Large intestine (tissue), 12 donors: ENCODE data around the gene SPDYE1. TPM values are rescaled to one million over a fixed set of nuclear protein-coding genes. Genes with fewer than 3 reads are reported as not detected.
"Not testable (repeated sequence)": the region's sequence is repeated elsewhere in the genome, so short reads cannot be mapped to it uniquely, and the experiment has no call there.

Experiments used
- DNase-seq, 2 donors: peaks; one replicate each; pipeline versions ENCODE4 v3.0.0 to v3.0.0-alpha.2; 2013
- H3K27ac ChIP-seq: one replicate; pipeline ENCODE4 v1.5.1; 2013; ENCODE audit warnings: low read length
- H3K27me3 ChIP-seq: 2 replicates; pipeline ENCODE4 v1.6.1; 2013; ENCODE audit warnings: low read length; ENCODE audit not compliant: control insufficient read depth, insufficient read depth
- H3K36me3 ChIP-seq: 2 replicates; pipeline ENCODE4 v1.6.1; 2013; ENCODE audit warnings: low read length; ENCODE audit not compliant: control insufficient read depth, insufficient read depth
- H3K4me1 ChIP-seq: one replicate; pipeline ENCODE4 v1.6.1; 2013; ENCODE audit warnings: low read length; ENCODE audit not compliant: control insufficient read depth, insufficient read depth
- H3K4me3 ChIP-seq: one replicate; pipeline ENCODE4 v1.5.1; 2013; ENCODE audit warnings: low read length
- H3K9me3 ChIP-seq: one replicate; pipeline ENCODE4 v1.6.1; 2013; ENCODE audit warnings: mild to moderate bottlenecking, low read depth, low read length, moderate library complexity; ENCODE audit not compliant: control insufficient read depth
- WGBS: methylation state at CpG from one replicate; pipeline ENCODE4 v1.1.5; 2013; ENCODE audit warnings: low lambda C conversion rate; ENCODE audit not compliant: insufficient coverage; 5-methylcytosine and 5-hydroxymethylcytosine counted together
- long read RNA-seq, 11 donors: transcript quantifications; one replicate each; lab custom pipeline, GENCODE V29; 2026
- polyA plus RNA-seq: library from polyadenylated mRNA; unstranded; fragments of 120-200 nt; gene quantifications from one replicate; pipeline ENCODE4 v1.2.1, GENCODE V29; 2013

Gene SPDYE1
- polyA plus RNA-seq: 0.72 TPM
- long read RNA-seq, donor 1: 0 reads
- long read RNA-seq, donor 2: 0 reads
- long read RNA-seq, donor 3: 0 reads
- long read RNA-seq, donor 4: 0 reads
- long read RNA-seq, donor 5: 0 reads
- long read RNA-seq, donor 6: 0 reads
- long read RNA-seq, donor 7: 0 reads
- long read RNA-seq, donor 8: 0 reads
- long read RNA-seq, donor 9: 0 reads
- long read RNA-seq, donor 10: 0 reads
- long read RNA-seq, donor 11: 0 reads

DNA sequence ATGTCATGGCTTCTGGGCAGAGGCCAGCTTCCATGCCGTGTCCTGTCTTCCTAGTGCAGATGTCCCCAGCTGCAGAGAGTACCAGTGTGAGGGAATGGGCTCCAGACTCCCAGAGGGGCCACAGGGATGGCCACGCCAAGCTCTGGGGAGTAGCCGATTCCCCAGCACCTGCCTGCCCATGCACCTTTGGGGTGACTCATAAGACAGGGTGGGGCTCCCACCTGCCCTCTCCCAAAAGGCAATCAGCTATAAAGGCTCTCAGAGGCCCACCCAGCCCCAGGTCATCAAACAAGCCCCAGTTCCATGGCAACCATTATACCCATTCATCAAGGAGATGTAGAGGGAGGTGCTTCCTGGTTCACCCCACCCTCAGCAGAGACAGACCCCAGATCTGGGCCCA, at the start of gene SPDYE1:
Gene SPDYE1, plus strand, starts transcription at position 366 of the 400 bp plus-strand sequence. CDS start 2,053 bp downstream, outside the sequence.
- not testable (repeated sequence) for H3K27me3 ChIP-seq, H3K4me3 ChIP-seq, DNase-seq, H3K9me3 ChIP-seq, H3K4me1 ChIP-seq, H3K27ac ChIP-seq, H3K36me3 ChIP-seq
- no CpG with 5 or more reads among the region's 3 CpGs for WGBS

GRCh38 chr7:43952028-43952427, 45.7 kb upstream of the SPDYE1 start:
- no peak for DNase-seq
- no peak overlapping the region for H3K27ac ChIP-seq
- H3K36me3 ChIP-seq: peaks cover 56% of the 10 kb centered on the region
- H3K27me3 ChIP-seq: no peaks in the 10 kb centered on the region
- no peaks in the 10 kb centered on the region for H3K9me3 ChIP-seq
- no peak overlapping the region for H3K4me3 ChIP-seq
- WGBS: no CpG with 5 or more reads among the region's 3 CpGs
- no peaks in the 10 kb centered on the region for H3K4me1 ChIP-seq

- no peak overlapping the region for H3K4me3 ChIP-seq
These were observed 44.6 kb upstream of the SPDYE1 start for GRCh38 chr7:43953071-43953470.

DNA sequence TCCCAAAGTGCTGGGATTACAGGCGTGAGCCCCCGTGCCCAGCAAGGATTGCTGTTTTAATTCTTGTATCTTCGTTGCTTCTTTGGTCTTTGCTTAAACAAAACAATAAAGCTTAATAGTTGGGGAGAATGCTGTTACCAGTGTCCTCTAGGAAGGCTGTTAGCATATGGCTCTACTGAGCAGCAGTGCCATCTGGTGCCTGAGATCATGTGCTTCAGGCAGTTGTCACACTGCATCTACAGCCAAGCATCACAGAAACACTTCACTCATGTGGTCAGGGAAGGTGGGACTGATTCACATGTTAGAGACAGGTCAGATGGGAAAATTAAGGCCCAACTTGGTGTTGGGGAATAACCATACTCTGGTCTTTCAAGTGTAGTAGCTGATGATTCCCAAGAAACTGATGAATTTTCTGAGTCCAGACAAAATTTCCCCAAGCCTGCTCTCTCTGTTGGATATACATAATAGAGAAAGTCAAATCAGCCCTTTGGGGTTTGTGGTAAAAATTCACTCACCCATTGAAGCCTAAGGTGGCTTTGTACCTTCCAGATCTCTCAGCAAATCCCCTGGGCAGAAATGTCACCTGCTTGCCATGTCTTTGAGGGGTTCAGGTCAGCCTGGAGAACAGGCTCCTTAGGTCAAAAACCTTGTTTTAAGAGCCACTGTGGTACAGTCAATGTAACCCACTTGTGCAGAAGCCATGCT, 43.0 kb upstream of the SPDYE1 start:
- no CpG with 5 or more reads among the region's 3 CpGs for WGBS
- H3K4me3 ChIP-seq: no peak overlapping the region
- DNase-seq: peak; percentile 29 to 49

More at GRCh38 chr7:43953071-43953470, 44.6 kb upstream of the SPDYE1 start:
- no peaks in the 10 kb centered on the region for H3K9me3 ChIP-seq
- peaks cover 56% of the 10 kb centered on the region for H3K36me3 ChIP-seq
- H3K27me3 ChIP-seq: no peaks in the 10 kb centered on the region
- no peak for DNase-seq
- WGBS: no CpG with 5 or more reads among the region's 5 CpGs
- H3K4me1 ChIP-seq: no peaks in the 10 kb centered on the region
- no peak overlapping the region for H3K27ac ChIP-seq

GRCh38 chr7:43956027-43956426, 41.7 kb upstream of the SPDYE1 start:
- no peak overlapping the region for H3K27ac ChIP-seq
- peaks cover 36% of the 10 kb centered on the region for H3K36me3 ChIP-seq
- no peaks in the 10 kb centered on the region for H3K27me3 ChIP-seq
- WGBS: no CpG with 5 or more reads among the region's 3 CpGs
- no peak overlapping the region for H3K4me3 ChIP-seq
- no peaks in the 10 kb centered on the region for H3K4me1 ChIP-seq
- no peak for DNase-seq
- no peaks in the 10 kb centered on the region for H3K9me3 ChIP-seq

More for the DNA sequence above, 43.0 kb upstream of the SPDYE1 start:
- Histone ChIP-seq H3K4me1 (no peaks in the 10 kb centered on the region), H3K27me3 (no peaks in the 10 kb centered on the region), H3K9me3 (no peaks in the 10 kb centered on the region), H3K27ac (no peak overlapping the region), H3K36me3 (peaks cover 43% of the 10 kb centered on the region)

DNA sequence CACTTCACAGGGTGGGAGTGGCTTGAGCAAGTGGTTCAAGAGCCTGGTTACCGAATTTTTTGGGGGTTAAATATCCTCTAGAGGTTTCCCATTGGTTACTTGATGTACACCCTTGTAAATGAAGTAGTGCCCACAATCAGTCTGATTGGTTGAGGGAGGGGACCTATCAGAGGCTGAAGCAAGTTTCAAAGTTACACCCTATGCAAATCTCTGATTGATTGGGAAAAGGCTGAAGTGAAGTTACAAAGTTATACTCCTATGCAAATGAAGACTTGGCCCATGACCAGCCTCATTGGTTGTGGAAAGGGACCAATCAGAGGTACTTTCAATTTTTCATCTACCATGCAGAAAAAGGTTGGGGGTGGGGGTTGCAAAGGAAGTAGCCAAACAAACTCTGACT, 36.8 kb upstream of the SPDYE1 start:
- Histone ChIP-seq H3K4me3 (no peak overlapping the region), H3K27me3 (no peaks in the 10 kb centered on the region), H3K36me3 (peaks cover 3% of the 10 kb centered on the region), H3K4me1 (no peaks in the 10 kb centered on the region), H3K27ac (no peak overlapping the region), H3K9me3 (no peaks in the 10 kb centered on the region)
- no peak for DNase-seq
- WGBS: no CpG with 5 or more reads among the region's 1 CpG

- not testable (repeated sequence) for H3K4me1 ChIP-seq, H3K27me3 ChIP-seq, H3K9me3 ChIP-seq, H3K4me3 ChIP-seq, DNase-seq, H3K27ac ChIP-seq, H3K36me3 ChIP-seq
- WGBS: 100% methylated on average over 1 of the region's 3 CpGs
These were observed 31.3 kb upstream of the SPDYE1 start for GRCh38 chr7:43966392-43966791.

DNA sequence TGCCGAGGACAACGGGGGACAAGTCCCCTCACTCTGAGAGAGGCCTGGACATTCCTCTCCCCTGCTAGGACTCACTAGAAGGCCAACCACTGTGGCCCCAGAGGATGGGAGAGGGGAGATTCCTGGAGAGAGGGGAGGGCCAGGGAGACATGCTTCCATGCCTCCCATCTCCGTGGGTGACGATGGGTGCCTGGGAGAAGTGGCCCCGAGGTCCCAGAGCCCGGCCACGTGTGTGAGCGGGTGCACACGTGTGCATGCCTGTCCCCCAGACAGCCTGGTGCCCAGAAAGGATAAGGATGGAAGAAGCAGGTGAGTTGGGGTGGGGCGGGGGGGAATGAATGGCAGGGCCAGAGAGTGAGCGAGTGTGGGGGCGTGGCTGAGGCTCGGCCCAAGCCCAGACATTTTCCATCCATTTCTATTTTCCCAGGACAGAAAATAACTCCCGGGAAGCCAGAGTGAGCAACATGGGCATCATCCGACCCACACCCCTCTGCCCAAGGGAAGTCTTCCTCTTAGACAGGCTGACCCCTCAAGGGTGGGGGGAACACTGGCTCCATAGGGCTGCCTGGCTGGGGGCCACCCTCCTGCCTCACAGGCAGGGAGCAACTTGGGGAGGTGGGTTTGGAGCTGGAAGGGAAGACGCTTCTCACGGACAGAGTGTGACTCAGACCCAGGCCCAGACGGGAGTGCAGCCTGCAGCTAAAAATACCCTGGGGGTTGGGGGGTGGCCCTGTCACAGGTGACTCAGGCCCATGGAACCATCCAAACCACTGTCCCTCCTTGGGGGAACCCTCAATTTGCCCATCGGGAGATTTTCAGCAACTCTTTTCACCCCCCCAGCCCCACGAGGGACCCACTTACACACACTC, 29.3 kb upstream of the SPDYE1 start:
- not testable (repeated sequence) for H3K27me3 ChIP-seq, DNase-seq, H3K9me3 ChIP-seq, H3K36me3 ChIP-seq, H3K4me3 ChIP-seq, H3K27ac ChIP-seq, H3K4me1 ChIP-seq
- WGBS: no CpG with 5 or more reads among the region's 20 CpGs

- H3K27me3 ChIP-seq, H3K4me1 ChIP-seq, H3K27ac ChIP-seq, H3K4me3 ChIP-seq, H3K36me3 ChIP-seq, DNase-seq, H3K9me3 ChIP-seq: not testable (repeated sequence)
- no CpG with 5 or more reads among the region's 11 CpGs for WGBS
These were observed 28.1 kb upstream of the SPDYE1 start for GRCh38 chr7:43969586-43969985.

GRCh38 chr7:43970698-43971097, 27.0 kb upstream of the SPDYE1 start:
- H3K9me3 ChIP-seq, H3K27ac ChIP-seq, H3K4me1 ChIP-seq, DNase-seq, H3K36me3 ChIP-seq, H3K27me3 ChIP-seq, H3K4me3 ChIP-seq: not testable (repeated sequence)
- no CpG with 5 or more reads among the region's 5 CpGs for WGBS
